KMS-11 (cell line): ENCODE measurements around the gene LIN7C.
"Not testable (repeated sequence)": the region's sequence is repeated elsewhere in the genome, so short reads cannot be mapped to it uniquely, and the experiment has no call there.

Source experiments
- H2AFZ ChIP-seq: fragments of 200-600 bp; sonication (generic); 2 replicates; pipeline ENCODE4 v1.6.1; 2016; ENCODE audit warnings: antibody characterized with exemption, mixed run types, low read depth
- H3K27ac ChIP-seq: fragments of 200-600 bp; sonication (generic); 2 replicates; pipeline ENCODE4 v1.6.1; 2016; ENCODE audit warnings: mild to moderate bottlenecking, mixed run types
- H3K27me3 ChIP-seq: fragments of 200-600 bp; sonication (generic); 2 replicates; pipeline ENCODE4 v1.6.1; 2017; ENCODE audit warnings: mild to moderate bottlenecking, low read depth, mixed run types, moderate library complexity; ENCODE audit not compliant: insufficient read depth
- H3K36me3 ChIP-seq: fragments of 200-600 bp; sonication (generic); 2 replicates; pipeline ENCODE4 v1.6.1; 2017; ENCODE audit warnings: mild to moderate bottlenecking, mixed run types; ENCODE audit not compliant: insufficient read depth
- H3K4me1 ChIP-seq: fragments of 200-600 bp; sonication (generic); 2 replicates; pipeline ENCODE4 v1.6.1; 2016; ENCODE audit warnings: mild to moderate bottlenecking, low read depth, mixed run types; ENCODE audit not compliant: poor library complexity, severe bottlenecking
- H3K4me2 ChIP-seq: fragments of 200-600 bp; sonication (generic); 2 replicates; pipeline ENCODE4 v1.7.0; 2016; ENCODE audit warnings: mild to moderate bottlenecking, mixed run types
- H3K4me3 ChIP-seq: fragments of 200-600 bp; sonication (generic); IDR thresholded peaks from 2 replicates; pipeline ENCODE4 v1.6.1; 2017; ENCODE audit warnings: low read depth, low read length, mixed read lengths; ENCODE audit not compliant: insufficient read depth
- H3K79me2 ChIP-seq: fragments of 200-600 bp; sonication (generic); 2 replicates; pipeline ENCODE4 v1.6.1; 2016; ENCODE audit warnings: low read depth, mixed run types; ENCODE audit not compliant: insufficient read depth
- H3K9ac ChIP-seq: fragments of 200-600 bp; sonication (generic); 2 replicates; pipeline ENCODE4 v1.6.1; 2016; ENCODE audit warnings: mild to moderate bottlenecking, mixed run types
- H4K20me1 ChIP-seq: fragments of 200-600 bp; sonication (generic); 2 replicates; pipeline ENCODE4 v1.6.1; 2016; ENCODE audit warnings: mild to moderate bottlenecking, mixed run types; ENCODE audit not compliant: insufficient read depth
- TF ChIP-seq, protein P1 (sequence below): fragments of 200-600 bp; sonication (generic); conservative IDR thresholded peaks from 2 replicates; pipeline ENCODE4 v1.6.1; 2017; ENCODE audit warnings: low read depth, mild to moderate bottlenecking, antibody characterized with exemption, low read length, moderate library complexity, mixed read lengths

LIN7C gene

DNA sequence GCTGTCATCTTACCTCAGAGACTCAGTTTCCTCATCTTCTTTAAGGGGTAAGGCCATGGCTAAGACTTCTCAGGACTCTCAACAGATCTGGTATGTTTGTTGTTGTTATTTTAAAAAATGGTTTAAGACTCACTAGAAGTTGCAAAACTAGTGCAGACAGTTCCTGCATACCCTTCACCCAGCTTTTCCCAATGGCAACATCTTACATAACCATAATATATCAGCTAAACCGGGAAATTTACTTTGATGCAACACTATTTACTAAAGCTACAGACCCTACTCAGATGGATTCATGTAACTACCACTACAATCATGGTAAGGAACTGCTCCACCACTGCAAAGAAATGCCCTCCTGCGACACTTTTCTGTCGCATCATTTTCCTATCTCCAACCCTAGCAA is 54.4 kb downstream of the LIN7C start:
- no peaks in the 10 kb centered on the region for H4K20me1 ChIP-seq
- no peak overlapping the region for H3K4me2 ChIP-seq
- no peak overlapping the region for H3K4me3 ChIP-seq
- no peak overlapping the region for H3K27ac ChIP-seq
- TF ChIP-seq, protein P1, sequence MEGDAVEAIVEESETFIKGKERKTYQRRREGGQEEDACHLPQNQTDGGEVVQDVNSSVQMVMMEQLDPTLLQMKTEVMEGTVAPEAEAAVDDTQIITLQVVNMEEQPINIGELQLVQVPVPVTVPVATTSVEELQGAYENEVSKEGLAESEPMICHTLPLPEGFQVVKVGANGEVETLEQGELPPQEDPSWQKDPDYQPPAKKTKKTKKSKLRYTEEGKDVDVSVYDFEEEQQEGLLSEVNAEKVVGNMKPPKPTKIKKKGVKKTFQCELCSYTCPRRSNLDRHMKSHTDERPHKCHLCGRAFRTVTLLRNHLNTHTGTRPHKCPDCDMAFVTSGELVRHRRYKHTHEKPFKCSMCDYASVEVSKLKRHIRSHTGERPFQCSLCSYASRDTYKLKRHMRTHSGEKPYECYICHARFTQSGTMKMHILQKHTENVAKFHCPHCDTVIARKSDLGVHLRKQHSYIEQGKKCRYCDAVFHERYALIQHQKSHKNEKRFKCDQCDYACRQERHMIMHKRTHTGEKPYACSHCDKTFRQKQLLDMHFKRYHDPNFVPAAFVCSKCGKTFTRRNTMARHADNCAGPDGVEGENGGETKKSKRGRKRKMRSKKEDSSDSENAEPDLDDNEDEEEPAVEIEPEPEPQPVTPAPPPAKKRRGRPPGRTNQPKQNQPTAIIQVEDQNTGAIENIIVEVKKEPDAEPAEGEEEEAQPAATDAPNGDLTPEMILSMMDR: no peak
- no peaks in the 10 kb centered on the region for H3K36me3 ChIP-seq
- no peak overlapping the region for H3K9ac ChIP-seq
- H3K79me2 ChIP-seq: no peaks in the 10 kb centered on the region
- no peak overlapping the region for H2AFZ ChIP-seq
- no peaks in the 10 kb centered on the region for H3K27me3 ChIP-seq
- H3K4me1 ChIP-seq: peaks cover 4% of the 10 kb centered on the region

DNA sequence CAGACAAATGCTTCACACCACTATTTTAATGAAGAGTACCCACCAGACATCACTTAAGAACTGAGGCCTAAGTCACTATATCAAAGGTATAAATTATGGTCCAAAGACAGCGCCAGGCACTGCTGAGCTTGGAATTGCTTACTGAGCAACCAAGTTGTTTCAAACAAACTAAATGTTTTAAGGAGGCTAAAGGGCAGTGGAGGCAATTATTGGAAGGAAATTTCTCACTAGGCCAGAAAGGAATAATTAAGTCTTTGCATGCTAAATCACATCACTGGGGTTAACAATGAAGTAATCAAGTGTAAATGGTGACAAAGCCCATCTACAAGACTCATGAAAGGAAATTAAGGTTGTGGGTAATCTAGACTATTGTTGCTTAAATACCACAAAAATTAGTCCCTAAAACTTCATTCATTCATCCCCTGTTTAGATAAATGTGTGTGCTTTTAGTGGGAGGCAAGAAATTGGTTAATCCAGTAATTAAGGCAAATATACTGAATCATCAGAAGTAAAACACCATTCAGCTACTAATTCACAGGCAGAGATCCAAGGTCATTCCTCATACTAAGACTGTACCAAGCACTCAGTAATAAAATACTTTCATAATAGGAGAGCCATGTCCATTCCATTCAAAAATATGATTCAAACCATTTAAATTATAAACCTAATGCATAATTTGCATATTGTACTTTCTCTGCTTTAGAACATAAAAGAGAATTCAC is 55.2 kb downstream of the LIN7C start:
- no peak overlapping the region for H3K4me2 ChIP-seq
- no peak overlapping the region for H2AFZ ChIP-seq
- no peaks in the 10 kb centered on the region for H3K27me3 ChIP-seq
- no peak overlapping the region for H3K4me3 ChIP-seq
- no peak overlapping the region for H3K27ac ChIP-seq
- TF ChIP-seq, protein P1: no peak
- no peaks in the 10 kb centered on the region for H3K79me2 ChIP-seq
- no peak overlapping the region for H3K9ac ChIP-seq
- H3K4me1 ChIP-seq: peaks cover 4% of the 10 kb centered on the region
- H4K20me1 ChIP-seq: no peaks in the 10 kb centered on the region
- H3K36me3 ChIP-seq: no peaks in the 10 kb centered on the region

DNA sequence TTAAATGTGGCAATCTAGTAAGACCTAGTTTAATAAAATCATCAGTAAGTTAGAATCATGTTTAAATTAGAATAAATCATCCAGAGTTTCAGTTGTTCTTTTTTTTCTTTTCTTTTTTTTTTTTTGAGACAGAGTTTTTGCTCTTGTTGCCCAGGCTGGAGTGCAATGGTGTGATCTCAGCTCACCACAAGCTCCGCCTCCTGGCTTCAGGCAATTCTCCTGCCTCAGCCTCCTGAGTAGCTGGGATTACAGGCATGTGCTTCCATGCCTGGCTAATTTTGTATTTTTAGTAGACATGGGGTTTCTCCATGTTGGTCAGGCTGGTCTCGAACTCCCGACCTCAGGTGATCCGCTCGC is 58.4 kb downstream of the LIN7C start:
- not testable (repeated sequence) for H3K4me3 ChIP-seq, H3K27me3 ChIP-seq, H3K36me3 ChIP-seq, H4K20me1 ChIP-seq, H3K79me2 ChIP-seq, H3K27ac ChIP-seq, H2AFZ ChIP-seq, H3K9ac ChIP-seq, H3K4me2 ChIP-seq
- peaks cover 12% of the 10 kb centered on the region for H3K4me1 ChIP-seq

DNA sequence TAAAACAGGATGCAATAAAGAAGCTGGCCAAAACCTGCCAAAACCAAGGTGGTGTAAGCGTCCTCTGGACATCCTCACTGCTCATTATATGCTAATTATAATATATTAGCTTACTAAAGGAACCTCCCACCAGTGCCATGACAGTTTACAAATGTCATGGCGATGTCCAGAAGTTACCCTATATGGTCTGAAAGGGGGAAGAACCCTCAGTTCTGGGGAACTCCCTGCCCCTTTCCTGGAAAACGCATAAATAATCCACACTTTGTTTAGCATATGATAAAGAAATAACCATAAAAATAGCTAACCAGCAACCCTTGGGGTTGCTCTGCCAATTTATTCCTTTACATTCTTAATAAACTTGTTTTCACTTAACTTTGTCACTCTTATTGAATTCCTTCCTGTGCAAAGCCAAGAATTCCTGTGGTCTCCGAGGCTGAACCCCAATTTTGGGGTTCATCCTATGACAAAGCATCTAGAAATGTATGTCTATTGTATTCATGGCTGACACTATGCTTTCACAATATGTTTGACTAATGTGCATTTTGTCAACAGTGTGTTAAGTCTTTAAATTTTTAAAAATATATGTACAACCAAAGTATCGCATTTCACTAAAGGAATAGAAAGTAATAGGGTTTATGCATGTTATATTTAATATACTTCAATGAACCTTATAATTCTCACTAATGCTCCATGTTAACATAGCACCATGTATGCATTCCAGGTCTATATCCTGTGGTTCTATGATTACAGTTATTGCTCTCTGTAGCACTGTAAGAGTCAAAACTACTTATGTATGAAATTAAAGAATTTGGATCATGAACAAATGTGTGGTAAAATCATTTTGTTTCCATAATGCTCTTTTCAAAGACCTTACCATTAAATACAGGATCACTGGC is 59.0 kb downstream of the LIN7C start:
- no peaks in the 10 kb centered on the region for H4K20me1 ChIP-seq
- H3K4me1 ChIP-seq: peaks cover 12% of the 10 kb centered on the region
- TF ChIP-seq, protein P1: no peak
- H3K27me3 ChIP-seq: no peaks in the 10 kb centered on the region
- no peaks in the 10 kb centered on the region for H3K79me2 ChIP-seq
- H3K36me3 ChIP-seq: no peaks in the 10 kb centered on the region
- H3K4me2 ChIP-seq: no peak overlapping the region
- H2AFZ ChIP-seq: no peak overlapping the region
- no peak overlapping the region for H3K9ac ChIP-seq
- H3K27ac ChIP-seq: no peak overlapping the region
- H3K4me3 ChIP-seq: no peak overlapping the region

DNA sequence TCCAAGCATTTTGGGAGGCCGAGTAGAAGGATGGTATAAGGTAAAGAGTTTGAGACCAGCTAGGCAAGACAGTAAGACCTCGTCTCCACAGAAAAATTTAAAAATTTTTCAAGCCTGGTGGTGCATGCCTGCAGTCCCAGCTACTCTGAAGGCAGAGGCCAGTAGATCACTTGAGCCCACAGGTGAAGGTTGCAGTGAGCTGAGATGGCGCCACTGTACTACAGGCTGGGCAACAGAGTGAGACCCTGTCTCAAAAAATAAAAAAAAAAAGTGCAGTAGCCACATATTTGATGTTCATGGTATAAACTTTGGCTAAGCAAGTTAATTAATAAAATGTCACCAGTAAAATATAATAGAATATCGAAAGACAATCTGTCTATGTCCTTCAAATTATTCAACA is 60.9 kb downstream of the LIN7C start:
- H2AFZ ChIP-seq: no peak overlapping the region
- H3K27ac ChIP-seq: no peak overlapping the region
- peaks cover 12% of the 10 kb centered on the region for H3K4me1 ChIP-seq
- TF ChIP-seq, protein P1: no peak
- H3K36me3 ChIP-seq: no peaks in the 10 kb centered on the region
- no peak overlapping the region for H3K9ac ChIP-seq
- no peak overlapping the region for H3K4me3 ChIP-seq
- no peaks in the 10 kb centered on the region for H3K79me2 ChIP-seq
- no peak overlapping the region for H3K4me2 ChIP-seq
- no peaks in the 10 kb centered on the region for H3K27me3 ChIP-seq
- no peaks in the 10 kb centered on the region for H4K20me1 ChIP-seq
